PC-3 (cell line): ENCODE results near the gene OOSP3.

Experiments
- EZH2 ChIP-seq: fragments of 300-600 bp; sonication (generic); IDR thresholded peaks from one replicate; pipeline ENCODE4 v1.6.1; 2017; ENCODE audit warnings: antibody characterized with exemption, mild to moderate bottlenecking, low read length; ENCODE audit not compliant: unreplicated experiment
- TF ChIP-seq, protein P1 (sequence below): fragments of 300-600 bp; sonication (generic); conservative IDR thresholded peaks from 2 replicates; pipeline ENCODE4 v1.5.1; 2017; ENCODE audit warnings: antibody characterized with exemption, low read depth, mild to moderate bottlenecking, low read length

DNA sequence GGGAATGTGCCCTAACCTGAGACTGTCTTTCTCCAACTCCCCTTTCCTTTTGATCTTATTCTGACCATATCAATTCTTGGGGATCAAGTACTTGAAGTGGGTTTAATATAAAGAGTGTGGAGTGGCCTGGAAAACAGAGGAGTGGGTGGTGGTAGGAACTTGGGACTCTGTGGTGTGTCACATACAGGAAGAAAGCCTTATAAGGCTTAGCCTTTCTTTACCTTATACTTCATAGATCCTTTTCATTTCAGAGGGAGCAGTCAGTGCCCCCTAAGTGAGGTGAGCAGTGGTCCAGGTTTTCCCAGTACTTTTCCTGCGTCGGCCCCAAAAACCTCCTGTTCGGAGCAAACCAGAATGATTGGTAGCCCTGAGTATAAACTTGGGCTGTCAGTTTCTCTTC is 60.1 kb downstream of the OOSP3 start:
- TF ChIP-seq, protein P1, sequence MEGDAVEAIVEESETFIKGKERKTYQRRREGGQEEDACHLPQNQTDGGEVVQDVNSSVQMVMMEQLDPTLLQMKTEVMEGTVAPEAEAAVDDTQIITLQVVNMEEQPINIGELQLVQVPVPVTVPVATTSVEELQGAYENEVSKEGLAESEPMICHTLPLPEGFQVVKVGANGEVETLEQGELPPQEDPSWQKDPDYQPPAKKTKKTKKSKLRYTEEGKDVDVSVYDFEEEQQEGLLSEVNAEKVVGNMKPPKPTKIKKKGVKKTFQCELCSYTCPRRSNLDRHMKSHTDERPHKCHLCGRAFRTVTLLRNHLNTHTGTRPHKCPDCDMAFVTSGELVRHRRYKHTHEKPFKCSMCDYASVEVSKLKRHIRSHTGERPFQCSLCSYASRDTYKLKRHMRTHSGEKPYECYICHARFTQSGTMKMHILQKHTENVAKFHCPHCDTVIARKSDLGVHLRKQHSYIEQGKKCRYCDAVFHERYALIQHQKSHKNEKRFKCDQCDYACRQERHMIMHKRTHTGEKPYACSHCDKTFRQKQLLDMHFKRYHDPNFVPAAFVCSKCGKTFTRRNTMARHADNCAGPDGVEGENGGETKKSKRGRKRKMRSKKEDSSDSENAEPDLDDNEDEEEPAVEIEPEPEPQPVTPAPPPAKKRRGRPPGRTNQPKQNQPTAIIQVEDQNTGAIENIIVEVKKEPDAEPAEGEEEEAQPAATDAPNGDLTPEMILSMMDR = no peak
- TF ChIP-seq EZH2 = no peak
